ENCODE data around the gene ASPG. TPM values are rescaled to one million over a fixed set of nuclear protein-coding genes. Genes with fewer than 3 reads are reported as not detected.

Gene ASPG
- total RNA-seq, 1 experiment from 2014 or later: 0.22 TPM

- CTCF ChIA-PET: interaction anchor here (1.1 kb wide), 1 partner anchor 18 kb away, joined by 6 read pairs; no protein-coding TSS in a partner anchor
- H3K27ac ChIP-seq (ENCODE audit: low read length): no peak overlapping the region
- no peaks in the 10 kb centered on the region for H3F3A ChIP-seq (ENCODE audit: low read length, unreplicated experiment)
- TF ChIP-seq CTCF (conservative IDR thresholded peaks at IDR 0.05; ENCODE audit: low read depth, low read length) (no peak), EZH2phosphoT487 (IDR thresholded peaks at IDR 0.05; ENCODE audit: borderline replicate concordance, low read length) (no peak), EZH2 (IDR thresholded peaks at IDR 0.05; ENCODE audit: low read length, unreplicated experiment) (no peak)
- H2AFZ ChIP-seq (ENCODE audit: low read length): no peak overlapping the region
- no peaks in the 10 kb centered on the region for H3K9me2 ChIP-seq (replicated peaks; ENCODE audit: low read length)
- ATAC-seq: no peak
- BruUV-seq (replicated peaks): no TSS peak
- H3K79me2 ChIP-seq (ENCODE audit: low read length): no peaks in the 10 kb centered on the region
- no peak for DNase-seq
- no peak overlapping the region for H3K4me2 ChIP-seq (ENCODE audit: low read length)
- no peaks in the 10 kb centered on the region for H4K20me1 ChIP-seq (ENCODE audit: low read length)
- no peaks in the 10 kb centered on the region for H3K36me3 ChIP-seq (ENCODE audit: low read depth, low read length)
- H3K9ac ChIP-seq (ENCODE audit: low read length): no peak overlapping the region
- no peaks in the 10 kb centered on the region for H3K27me3 ChIP-seq (ENCODE audit: low read length)
- H3K4me3 ChIP-seq (ENCODE audit: low read length): no peak overlapping the region
- POLR2A ChIA-PET (ENCODE audit: unreplicated experiment): no interaction called here
- intact Hi-C loops (cut with micrococcal nuclease): loop anchor here (2.0 kb wide), 1 partner anchor 35 kb away; no protein-coding TSS in a partner anchor
- H3K9me3 ChIP-seq (ENCODE audit: low read length): no peaks in the 10 kb centered on the region
- H3K4me1 ChIP-seq (ENCODE audit: insufficient read depth, low read length): peaks cover 1% of the 10 kb centered on the region
Observed at GRCh38 chr14:104095426-104096310, 10.2 kb downstream of the ASPG start.

- no peak overlapping the region for H3K4me3 ChIP-seq (ENCODE audit: low read length)
- ChIA-PET POLR2A (ENCODE audit: unreplicated experiment) (no interaction called here), CTCF (no interaction called here)
- H3K4me2 ChIP-seq (ENCODE audit: low read length): no peak overlapping the region
- H3K79me2 ChIP-seq (ENCODE audit: low read length): no peaks in the 10 kb centered on the region
- TF ChIP-seq CTCF (conservative IDR thresholded peaks at IDR 0.05; ENCODE audit: low read depth, low read length): no peak
- TF ChIP-seq EZH2phosphoT487 (IDR thresholded peaks at IDR 0.05; ENCODE audit: borderline replicate concordance, low read length): no peak
- no peak for TF ChIP-seq EZH2 (IDR thresholded peaks at IDR 0.05; ENCODE audit: low read length, unreplicated experiment)
- H4K20me1 ChIP-seq (ENCODE audit: low read length): no peaks in the 10 kb centered on the region
- no peaks in the 10 kb centered on the region for H3F3A ChIP-seq (ENCODE audit: low read length, unreplicated experiment)
- H3K9ac ChIP-seq (ENCODE audit: low read length): no peak overlapping the region
- no peak overlapping the region for H3K27ac ChIP-seq (ENCODE audit: low read length)
- H3K4me1 ChIP-seq (ENCODE audit: insufficient read depth, low read length): peaks cover 8% of the 10 kb centered on the region
- no peaks in the 10 kb centered on the region for H3K36me3 ChIP-seq (ENCODE audit: low read depth, low read length)
- DNase-seq (no peak), ATAC-seq (no peak)
- H3K9me3 ChIP-seq (ENCODE audit: low read length): no peaks in the 10 kb centered on the region
- H3K9me2 ChIP-seq (replicated peaks; ENCODE audit: low read length): no peaks in the 10 kb centered on the region
- intact Hi-C loops (cut with micrococcal nuclease): no loop called here
- no TSS peak for BruUV-seq (replicated peaks)
- no peak overlapping the region for H2AFZ ChIP-seq (ENCODE audit: low read length)
- no peaks in the 10 kb centered on the region for H3K27me3 ChIP-seq (ENCODE audit: low read length)
Observed at GRCh38 chr14:104096318-104096717, 10.8 kb downstream of the ASPG start.

Data from PC-3 (cell line).